Stimulated activated CD8-positive, alpha-beta memory T cell treated with anti-CD3 and anti-CD28 coated beads, Interleukin-12 subunit alpha, Interleukin-12 subunit beta, amount 100 ng/mL, for 24 hours (primary cell): ENCODE results near the gene DCDC1.
"Not testable (repeated sequence)": the region's sequence is repeated elsewhere in the genome, so short reads cannot be mapped to it uniquely, and the experiment has no call there.

Experiments
- DNase-seq: peaks from one replicate; pipeline ENCODE4 v3.0.0-alpha.2; 2020; ENCODE audit errors: extremely low read depth

The DCDC1 gene

GRCh38 chr11:30991376-30991775 is 378.2 kb downstream of the DCDC1 start:
- DNase-seq: no peak

- no peak for DNase-seq
These were observed 378.8 kb downstream of the DCDC1 start for GRCh38 chr11:30990625-30991296.

- DNase-seq: no peak
These were observed 381.7 kb downstream of the DCDC1 start for GRCh38 chr11:30987819-30988218.

- no peak for DNase-seq
These were observed 384.0 kb downstream of the DCDC1 start for GRCh38 chr11:30985536-30985935.

GRCh38 chr11:30984827-30985226 is 384.7 kb downstream of the DCDC1 start:
- no peak for DNase-seq

- no peak for DNase-seq
These were observed 385.1 kb downstream of the DCDC1 start for GRCh38 chr11:30984442-30984816.

- no peak for DNase-seq
These were observed 385.6 kb downstream of the DCDC1 start for GRCh38 chr11:30983776-30984441.

GRCh38 chr11:30983143-30983542 is 386.4 kb downstream of the DCDC1 start:
- no peak for DNase-seq

- no peak for DNase-seq
These were observed 402.0 kb downstream of the DCDC1 start for GRCh38 chr11:30967579-30967978.

- DNase-seq: no peak
These were observed 409.0 kb downstream of the DCDC1 start for GRCh38 chr11:30960387-30960992.

GRCh38 chr11:30956751-30957150 is 412.8 kb downstream of the DCDC1 start:
- no peak for DNase-seq

- DNase-seq: no peak
These were observed 419.7 kb downstream of the DCDC1 start for GRCh38 chr11:30949838-30950237.

- DNase-seq: not testable (repeated sequence)
These were observed 421.8 kb downstream of the DCDC1 start for GRCh38 chr11:30947715-30948114.

- no peak for DNase-seq
These were observed 430.7 kb downstream of the DCDC1 start for GRCh38 chr11:30938810-30939209.

GRCh38 chr11:30938171-30938570 is 431.4 kb downstream of the DCDC1 start:
- no peak for DNase-seq

GRCh38 chr11:30936491-30936890 is 433.0 kb downstream of the DCDC1 start:
- DNase-seq: no peak

GRCh38 chr11:30935861-30936260 is 433.7 kb downstream of the DCDC1 start:
- no peak for DNase-seq

GRCh38 chr11:30926130-30926529 is 443.4 kb downstream of the DCDC1 start:
- DNase-seq: no peak

- DNase-seq: no peak
These were observed 447.7 kb downstream of the DCDC1 start for GRCh38 chr11:30921811-30922210.

GRCh38 chr11:30919389-30920152 is 450.0 kb downstream of the DCDC1 start:
- DNase-seq: no peak

GRCh38 chr11:30917859-30918478 is 451.6 kb downstream of the DCDC1 start:
- no peak for DNase-seq

GRCh38 chr11:30917266-30917665 is 452.3 kb downstream of the DCDC1 start:
- no peak for DNase-seq
